GM18505 (cell line): ENCODE measurements around the gene ZNF431.
"Not testable (repeated sequence)": the region's sequence is repeated elsewhere in the genome, so short reads cannot be mapped to it uniquely, and the experiment has no call there.

ENCODE experiments used
- ATAC-seq: cut with Tn5 transposase; IDR thresholded peaks from one replicate; pipeline ENCODE4 v1.9.1; 2021; ENCODE audit not compliant: unreplicated experiment
- POLR2A ChIP-seq: IDR thresholded peaks from 4 replicates; pipeline ENCODE4 v1.6.1; 2011; ENCODE audit warnings: borderline replicate concordance; ENCODE audit not compliant: insufficient read depth, insufficient read length; ENCODE audit errors: extremely low read depth

The ZNF431 gene

DNA sequence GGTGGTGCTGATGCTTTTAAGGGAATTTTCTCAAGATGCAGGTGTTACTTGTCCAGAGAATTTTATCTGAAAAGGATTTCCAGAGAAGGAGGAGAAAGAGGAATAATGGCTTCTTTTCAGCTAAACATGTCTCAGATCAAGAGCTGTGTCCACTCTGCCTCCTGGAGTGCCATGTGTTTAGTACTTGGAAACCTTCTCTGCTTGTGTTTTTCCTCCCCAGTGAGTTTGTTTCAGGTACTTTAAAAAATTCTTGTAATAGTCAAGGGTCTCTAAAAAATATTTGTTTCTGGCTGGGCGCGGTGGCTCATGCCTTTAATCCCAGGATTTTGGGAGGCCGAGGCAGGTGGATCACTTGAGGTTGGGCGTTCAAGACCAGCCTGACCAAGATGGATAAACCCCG, 22.7 kb downstream of the ZNF431 start:
- no peak for ATAC-seq
- TF ChIP-seq POLR2A, result no peak

DNA sequence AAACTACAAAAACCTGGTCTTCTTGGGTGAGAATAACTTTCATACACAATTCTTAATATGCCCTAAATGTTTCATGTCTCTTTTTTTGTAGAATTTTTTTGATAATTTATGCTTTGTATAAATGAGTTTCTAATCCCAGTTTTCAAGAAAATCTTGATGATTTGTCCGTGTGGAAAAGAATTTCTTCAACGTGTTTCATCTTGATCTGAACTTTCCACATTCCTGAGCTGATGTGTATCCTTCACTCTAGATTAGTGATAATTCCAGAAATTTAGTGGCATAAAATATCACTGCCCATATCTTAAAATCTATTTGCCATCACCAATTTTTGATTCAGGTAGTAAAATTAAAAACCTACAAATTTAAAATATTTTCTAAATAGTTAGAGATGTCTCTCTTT, 24.6 kb downstream of the ZNF431 start:
- TF ChIP-seq POLR2A, result no peak
- no peak for ATAC-seq

DNA sequence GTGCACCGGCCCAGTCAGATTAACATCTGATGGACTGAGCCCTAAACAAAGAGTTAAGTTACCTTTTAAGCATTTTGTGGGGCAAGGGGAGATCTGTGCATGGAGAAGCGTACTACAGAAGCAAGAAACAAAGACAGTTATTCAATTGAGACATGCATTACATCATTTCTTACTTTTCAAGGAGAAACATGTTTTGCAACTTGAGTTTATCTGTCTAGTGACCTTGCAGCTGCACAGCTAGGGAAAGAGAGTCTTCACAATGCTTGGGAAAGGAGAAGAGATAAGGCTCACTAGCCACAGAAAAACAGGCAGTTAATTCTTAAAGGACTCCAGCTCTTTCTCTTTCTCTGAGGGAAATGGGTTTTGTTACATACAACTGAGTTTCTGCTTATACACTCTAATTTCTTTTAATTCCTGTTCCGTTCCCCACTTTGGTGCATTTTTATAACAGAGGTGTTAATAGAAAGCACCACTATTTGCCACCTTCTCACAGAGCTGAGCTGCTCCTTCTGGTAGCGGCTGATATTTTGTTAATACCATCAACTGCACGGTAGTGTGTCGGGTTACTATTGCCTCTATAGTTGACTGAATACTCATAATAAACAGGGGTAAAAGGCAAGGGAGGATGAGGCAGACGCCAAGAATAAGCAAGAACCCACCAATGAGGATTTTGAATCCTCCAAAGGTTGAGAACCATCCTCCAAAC, 55.9 kb downstream of the ZNF431 start:
- no peak for ATAC-seq
- no peak for TF ChIP-seq POLR2A

DNA sequence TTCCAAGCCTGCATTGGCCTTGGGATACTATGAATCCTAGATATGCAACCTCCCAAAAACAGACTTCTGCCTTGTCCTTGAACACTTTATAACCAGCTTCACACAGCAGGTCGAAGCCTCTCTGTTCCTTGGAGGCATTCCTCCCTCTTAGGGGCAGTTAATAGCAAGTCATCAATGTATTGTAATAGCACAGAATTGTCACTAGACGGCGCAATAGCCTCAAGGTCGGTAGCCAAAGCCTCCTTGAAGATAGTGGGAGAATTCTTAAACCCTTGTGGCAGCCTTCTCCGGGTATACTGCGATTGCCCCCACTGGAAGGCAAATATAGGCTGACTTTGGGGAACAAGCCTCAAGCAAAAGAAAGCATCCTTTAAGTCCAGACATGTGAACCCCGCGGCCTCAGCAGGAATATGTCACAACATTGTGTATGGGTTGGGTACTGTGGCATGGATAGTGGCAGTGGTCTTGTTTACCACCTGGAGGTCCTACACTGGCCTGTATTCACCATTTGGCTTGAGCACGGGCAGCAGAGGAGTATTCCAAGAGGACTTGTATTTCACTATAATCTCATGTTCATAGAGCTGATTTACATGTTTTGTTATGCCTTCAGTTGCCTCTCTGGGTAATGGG, 61.1 kb downstream of the ZNF431 start:
- TF ChIP-seq POLR2A, result no peak
- no peak for ATAC-seq

DNA sequence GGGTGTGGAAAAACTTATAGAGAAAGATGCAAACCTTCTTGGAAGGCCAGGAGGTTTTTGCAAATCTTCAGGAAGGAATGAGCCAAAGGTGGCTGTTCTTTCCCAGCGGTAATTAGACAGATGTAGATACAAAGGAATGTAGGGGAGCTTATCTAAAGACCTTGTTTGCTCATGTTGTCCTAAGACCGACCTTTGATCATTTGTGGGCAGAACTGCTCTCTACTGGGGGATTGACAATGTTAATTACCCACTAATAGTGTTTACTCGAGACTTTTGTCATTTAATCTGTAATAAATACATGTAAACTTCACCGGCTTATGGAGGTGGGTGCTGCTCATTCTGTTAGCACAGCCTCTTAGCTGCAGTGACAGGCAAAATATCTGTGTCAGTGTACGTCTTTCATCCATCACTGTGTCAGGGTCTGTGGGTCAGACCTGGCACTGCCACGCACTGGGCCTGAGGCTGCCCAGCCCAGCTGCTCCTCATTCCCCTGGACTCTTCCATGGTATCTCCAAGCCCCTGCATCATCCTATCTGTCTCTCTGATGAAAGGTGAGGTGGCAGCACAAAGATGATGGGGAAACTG, 68.3 kb downstream of the ZNF431 start:
- ATAC-seq, result no peak
- TF ChIP-seq POLR2A, result no peak

DNA sequence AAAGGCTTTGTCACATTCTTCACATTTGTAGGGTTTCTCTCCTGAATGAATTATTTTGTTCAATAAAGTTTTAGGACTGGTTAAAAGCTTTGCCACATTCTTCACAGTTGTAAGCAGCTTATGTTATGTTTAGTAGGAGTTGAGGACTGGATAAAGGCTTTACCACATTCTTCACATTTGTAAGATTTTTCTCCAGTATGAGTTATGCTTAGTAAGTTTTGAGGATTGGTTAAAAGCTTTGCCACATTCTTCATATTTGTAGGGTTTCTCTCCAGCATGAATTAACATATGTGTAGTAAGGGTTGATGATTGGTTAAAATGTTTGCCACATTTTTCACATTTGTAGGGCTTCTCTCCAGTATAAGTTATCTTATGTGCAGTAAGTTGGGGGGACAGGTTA, 79.9 kb downstream of the ZNF431 start:
- TF ChIP-seq POLR2A, result no peak
- no peak for ATAC-seq

DNA sequence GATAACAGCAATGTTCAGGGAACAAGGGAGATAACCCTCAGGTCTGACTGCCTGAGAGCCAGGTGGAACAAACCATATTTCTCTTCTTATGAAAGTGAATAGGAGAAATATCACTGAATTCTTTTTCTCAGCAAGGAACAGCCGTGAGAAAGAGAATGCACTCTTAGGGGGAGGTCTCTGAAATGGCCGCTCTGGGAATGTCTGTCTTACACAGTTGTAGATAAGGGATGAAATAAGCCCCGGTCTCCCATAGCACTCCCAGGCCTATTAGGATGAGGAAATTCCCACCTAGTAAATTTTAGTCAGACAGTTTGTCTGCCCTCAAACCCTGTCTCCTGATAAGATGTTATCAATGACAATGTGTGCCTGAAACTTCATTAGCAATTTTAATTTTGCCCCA, 88.1 kb downstream of the ZNF431 start:
- not testable (repeated sequence) for ATAC-seq

DNA sequence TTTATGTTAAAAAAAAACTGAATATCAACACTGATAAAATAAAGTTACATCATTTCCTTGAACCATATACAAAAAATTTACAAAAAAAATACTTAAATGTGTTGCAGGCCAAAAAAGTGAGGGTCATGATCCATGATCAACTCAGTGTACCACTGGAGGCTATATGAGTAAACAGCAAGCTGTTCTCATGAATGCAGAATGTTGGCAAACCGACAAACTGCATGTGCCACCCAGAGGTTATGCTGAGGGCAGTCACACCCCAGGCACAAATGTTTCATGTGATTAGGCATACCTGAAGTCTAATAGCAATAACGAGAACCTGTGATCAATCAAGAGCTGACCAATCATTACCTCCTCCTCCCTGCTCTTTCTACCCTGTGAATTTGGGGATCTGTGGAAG, 91.9 kb downstream of the ZNF431 start:
- ATAC-seq, result no peak

DNA sequence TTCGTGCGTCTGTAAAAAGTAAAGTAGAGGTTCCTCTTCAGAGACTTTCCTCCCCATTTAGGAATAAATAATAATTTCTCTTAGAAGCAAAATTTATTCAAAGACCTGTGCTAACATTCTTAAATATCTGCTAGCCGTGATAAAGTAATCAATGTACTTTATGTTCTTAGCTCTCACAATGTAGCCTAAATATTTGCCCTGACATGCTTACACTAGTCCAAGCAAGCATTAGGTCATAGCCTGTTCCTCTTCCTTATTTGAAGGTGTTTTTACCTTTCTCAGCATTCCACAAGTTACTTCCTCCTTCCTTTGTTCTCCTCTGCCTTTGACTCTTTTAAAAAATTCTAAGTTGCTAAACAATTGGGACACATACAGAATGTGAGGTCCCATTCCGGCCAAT, 94.9 kb downstream of the ZNF431 start:
- not testable (repeated sequence) for ATAC-seq

More for the DNA sequence above, 91.9 kb downstream of the ZNF431 start:
- no peak for TF ChIP-seq POLR2A

DNA sequence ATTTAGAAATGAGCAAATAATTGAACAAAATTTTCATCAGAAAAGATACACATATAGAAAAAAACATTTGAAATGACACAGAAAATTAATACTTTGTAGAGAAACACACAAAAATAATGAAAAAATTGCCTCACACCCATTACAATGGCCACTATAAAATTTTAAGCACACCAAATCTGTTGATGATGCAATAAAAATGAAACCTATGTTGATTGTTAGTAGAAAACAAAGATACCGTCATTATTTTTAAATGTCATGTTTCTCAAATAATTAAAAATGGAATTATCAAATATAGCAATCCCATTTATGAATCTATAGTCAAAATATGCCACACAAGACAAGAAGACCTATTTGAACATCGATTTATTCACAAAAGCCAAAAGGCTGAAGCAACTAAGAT, 96.8 kb downstream of the ZNF431 start:
- TF ChIP-seq POLR2A, result no peak

More for the DNA sequence above, 96.8 kb downstream of the ZNF431 start:
- no peak for ATAC-seq
